GM18907 (cell line): ENCODE results near the gene DYNLT4.
"Not testable (repeated sequence)": the region's sequence is repeated elsewhere in the genome, so short reads cannot be mapped to it uniquely, and the experiment has no call there.

ENCODE experiments used
- ATAC-seq: cut with Tn5 transposase; IDR thresholded peaks from one replicate; pipeline ENCODE4 v1.9.1; 2021; ENCODE audit warnings: mild to moderate bottlenecking, moderate library complexity; ENCODE audit not compliant: unreplicated experiment

Gene DYNLT4

GRCh38 chr1:44766421-44766820, 40.7 kb downstream of the DYNLT4 start:
- not testable (repeated sequence) for ATAC-seq

- no peak for ATAC-seq
Observed at GRCh38 chr1:44760876-44761275, 46.3 kb downstream of the DYNLT4 start.

- ATAC-seq: no peak
Observed at GRCh38 chr1:44759077-44759476, 48.1 kb downstream of the DYNLT4 start.

- ATAC-seq: peak; percentile 71
Observed at GRCh38 chr1:44757420-44757819, 49.7 kb downstream of the DYNLT4 start.
